GM12892 (cell line): ENCODE results near the gene KAT8.

ENCODE experiments used
- DNase-seq: peaks from one replicate; pipeline ENCODE4 v3.0.0; 2011; ENCODE audit not compliant: insufficient read length
- FAIRE-seq: peaks from 2 replicates; lab custom pipeline; 2011; peaks lifted over from hg19 to GRCh38; lab: Jason Lieb, UNC
- POLR2A ChIP-seq: IDR thresholded peaks from 2 replicates; pipeline ENCODE4 v1.6.1; 2011; ENCODE audit warnings: low read depth, low read length, control low read depth
- POLR2AphosphoS5 ChIP-seq: IDR thresholded peaks from 2 replicates; pipeline ENCODE4 v1.6.1; 2011; ENCODE audit warnings: low read depth, low read length, control low read depth
- TAF1 ChIP-seq: IDR thresholded peaks from 2 replicates; pipeline ENCODE4 v1.6.1; 2011; ENCODE audit warnings: low read depth, mild to moderate bottlenecking, control low read depth, low read length, borderline replicate concordance

The KAT8 gene

GRCh38 chr16:31129568-31130335, 12.3 kb downstream of the KAT8 start:
- no peak for FAIRE-seq

GRCh38 chr16:31130336-31130891, 12.9 kb downstream of the KAT8 start:
- DNase-seq: no peak
- no peak for TF ChIP-seq POLR2A
- no peak for FAIRE-seq

More at GRCh38 chr16:31129568-31130335, 12.3 kb downstream of the KAT8 start:
- TF ChIP-seq POLR2A (no peak), TAF1 (no peak), POLR2AphosphoS5 (no peak)
- no peak for DNase-seq

DNA sequence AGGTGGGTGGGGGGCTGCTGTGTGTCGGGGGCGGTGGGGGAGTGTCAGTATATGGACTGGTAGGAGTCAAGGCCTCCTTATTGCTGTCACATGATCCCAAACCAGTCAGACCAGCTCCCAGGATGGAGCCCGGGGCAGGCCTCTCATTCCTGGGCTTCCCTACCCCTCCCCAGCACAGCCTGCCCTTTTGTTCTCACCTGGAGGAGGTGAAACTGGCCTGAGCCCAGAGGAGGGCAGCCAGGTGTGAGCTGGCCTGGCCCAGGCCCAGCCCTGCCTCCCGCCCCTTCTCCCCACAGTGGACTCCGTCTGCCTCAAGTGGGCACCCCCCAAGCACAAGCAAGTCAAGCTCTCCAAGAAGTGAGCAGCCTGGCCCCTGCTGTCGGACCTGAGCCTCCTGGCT, 13.4 kb downstream of the KAT8 start:
- no peak for TF ChIP-seq POLR2AphosphoS5
- no peak for TF ChIP-seq POLR2A
- TF ChIP-seq TAF1: no peak
- no peak for DNase-seq
- FAIRE-seq: no peak

DNA sequence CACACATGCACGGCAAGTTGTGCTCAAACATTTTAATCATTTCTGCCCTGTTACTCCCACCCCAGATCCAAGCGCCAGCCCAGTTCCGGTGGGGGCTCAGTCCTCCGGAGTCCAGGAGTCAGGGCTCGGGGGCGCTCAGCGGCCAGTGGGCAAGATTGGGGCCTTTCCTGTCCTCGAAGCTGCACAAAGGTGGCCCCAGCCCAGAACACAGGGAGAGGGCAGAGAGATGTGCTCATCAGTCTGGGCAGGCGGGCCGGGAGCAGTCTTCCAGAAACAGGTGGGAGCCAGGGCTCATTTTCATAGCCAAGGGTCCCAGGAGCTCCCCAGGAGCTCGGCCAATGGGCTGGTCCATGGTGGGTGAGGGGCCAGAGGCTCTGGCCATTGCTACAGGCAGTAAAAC, 14.0 kb downstream of the KAT8 start:
- FAIRE-seq (no peak), DNase-seq (no peak)
- no peak for TF ChIP-seq POLR2A
- no peak for TF ChIP-seq TAF1
- no peak for TF ChIP-seq POLR2AphosphoS5

DNA sequence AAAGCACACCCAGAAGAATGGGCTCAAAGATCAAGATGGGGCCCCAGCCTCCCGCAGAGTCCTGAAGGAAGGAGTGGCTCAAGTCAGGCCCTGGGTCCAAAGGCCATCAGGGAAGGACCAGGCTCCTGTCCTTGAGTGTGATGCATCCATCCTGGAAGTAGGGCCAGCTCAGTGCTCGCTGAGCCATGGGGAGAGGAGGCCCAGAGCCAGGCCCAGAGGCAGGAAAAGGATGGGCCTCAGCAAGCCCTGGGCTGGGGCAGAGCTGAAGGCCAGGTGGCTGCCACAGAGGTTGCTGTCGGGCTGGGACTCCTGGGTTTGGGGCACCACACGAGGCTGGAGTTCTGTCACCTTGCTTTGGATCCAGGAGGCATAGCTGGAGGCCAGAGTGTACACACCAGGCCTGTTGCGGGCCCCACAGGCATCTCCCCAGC, 14.4 kb downstream of the KAT8 start:
- FAIRE-seq (no peak), DNase-seq (no peak)
- TF ChIP-seq POLR2A (no peak), TAF1 (no peak), POLR2AphosphoS5 (no peak)

DNA sequence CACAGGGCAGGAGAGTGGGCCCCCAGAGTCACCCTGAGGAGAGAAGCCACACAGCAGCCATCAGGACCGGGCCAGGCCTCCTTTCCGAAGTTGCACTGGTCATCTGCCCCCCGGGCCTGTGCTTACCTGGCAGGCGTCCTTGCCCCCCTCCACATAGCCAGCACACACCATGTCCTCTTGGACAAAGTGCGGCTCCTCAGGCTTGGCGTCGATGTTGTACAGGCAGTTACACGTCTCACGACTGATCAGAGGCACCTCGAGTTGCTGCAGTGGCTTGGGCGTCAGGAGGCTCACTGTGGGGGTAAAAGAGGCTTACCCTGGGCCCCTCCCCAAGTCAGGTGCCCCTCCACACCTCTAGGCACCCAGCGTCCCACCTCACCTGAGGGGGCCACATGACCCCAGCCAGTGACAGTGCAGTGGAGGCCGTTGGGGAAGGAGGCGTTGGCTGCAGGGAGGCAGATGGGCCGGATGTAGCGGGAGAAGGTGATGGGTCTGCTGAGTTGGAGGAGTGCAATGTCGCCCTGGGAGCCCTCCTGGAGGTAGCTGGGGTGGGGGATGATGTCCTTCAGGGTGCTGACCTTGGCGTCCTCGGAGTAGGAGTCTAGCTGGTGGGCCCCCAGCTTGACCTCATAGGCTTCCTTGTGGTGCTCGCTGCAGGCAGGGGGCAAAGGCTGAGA, 15.0 kb downstream of the KAT8 start:
- no peak for TF ChIP-seq TAF1
- TF ChIP-seq POLR2AphosphoS5: no peak
- no peak for TF ChIP-seq POLR2A
- FAIRE-seq (no peak), DNase-seq (no peak)

GRCh38 chr16:31133046-31133501, 15.6 kb downstream of the KAT8 start:
- DNase-seq (no peak), FAIRE-seq (no peak)
- TF ChIP-seq POLR2A: no peak
- no peak for TF ChIP-seq TAF1
- no peak for TF ChIP-seq POLR2AphosphoS5

GRCh38 chr16:31134091-31134571, 16.7 kb downstream of the KAT8 start:
- FAIRE-seq (no peak), DNase-seq (no peak)
- TF ChIP-seq TAF1: no peak
- TF ChIP-seq POLR2A: no peak
- no peak for TF ChIP-seq POLR2AphosphoS5

GRCh38 chr16:31134625-31135534, 17.4 kb downstream of the KAT8 start:
- DNase-seq (no peak), FAIRE-seq (no peak)
- no peak for TF ChIP-seq TAF1
- no peak for TF ChIP-seq POLR2A
- no peak for TF ChIP-seq POLR2AphosphoS5

DNA sequence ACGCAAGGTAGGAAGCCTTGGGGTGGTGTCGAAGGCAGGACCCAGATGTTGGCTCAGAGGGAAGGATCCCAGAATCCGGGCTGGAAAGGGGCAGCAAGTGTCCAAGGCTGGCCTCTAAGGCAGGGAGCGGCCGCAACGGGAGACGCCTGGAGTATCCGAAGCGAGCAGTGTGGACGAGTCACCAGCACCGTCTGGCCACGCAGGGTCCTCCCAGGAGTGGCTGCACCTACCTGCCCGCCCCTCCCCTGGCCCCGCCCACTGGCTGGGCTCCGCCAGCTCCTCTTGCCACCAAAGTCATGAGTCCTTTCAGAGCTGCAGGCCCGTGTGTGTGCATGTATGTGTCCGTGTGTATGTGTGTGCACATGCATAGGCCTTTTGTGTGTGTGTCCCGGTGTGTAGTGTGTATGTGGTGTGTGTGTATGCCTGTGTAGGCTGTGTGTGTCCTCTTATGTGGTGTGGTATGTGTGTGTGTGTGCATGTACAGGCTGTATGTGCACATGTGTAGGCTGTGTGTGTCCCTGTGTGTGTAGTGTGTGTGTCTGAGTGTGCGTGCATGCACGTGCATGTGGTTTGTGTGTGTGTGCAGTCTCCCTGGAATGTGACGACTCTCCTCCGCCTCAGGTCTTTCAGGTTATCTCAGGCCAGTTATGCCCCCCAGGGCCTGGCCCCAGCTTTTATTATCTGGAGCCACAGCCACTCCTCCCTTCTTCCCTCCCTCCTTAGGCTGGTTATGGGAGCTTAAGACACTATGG, 18.2 kb downstream of the KAT8 start, which contains the start of gene PRSS8:
Gene PRSS8 (minus strand): TSS at position 193 of the 752 bp plus-strand sequence. CDS start 229 bp downstream, outside the sequence.
- TF ChIP-seq POLR2AphosphoS5 (no peak), TAF1 (no peak), POLR2A (no peak)
- FAIRE-seq (no peak), DNase-seq (no peak)
